GM12801 (cell line): ENCODE results near the gene ROMO1.

Experiments
- TF ChIP-seq, protein P1 (sequence below): IDR thresholded peaks from one replicate; pipeline ENCODE4 v1.5.1; 2011; ENCODE audit warnings: control low read depth; ENCODE audit not compliant: insufficient read length; ENCODE audit errors: extremely low read depth

The ROMO1 gene

DNA sequence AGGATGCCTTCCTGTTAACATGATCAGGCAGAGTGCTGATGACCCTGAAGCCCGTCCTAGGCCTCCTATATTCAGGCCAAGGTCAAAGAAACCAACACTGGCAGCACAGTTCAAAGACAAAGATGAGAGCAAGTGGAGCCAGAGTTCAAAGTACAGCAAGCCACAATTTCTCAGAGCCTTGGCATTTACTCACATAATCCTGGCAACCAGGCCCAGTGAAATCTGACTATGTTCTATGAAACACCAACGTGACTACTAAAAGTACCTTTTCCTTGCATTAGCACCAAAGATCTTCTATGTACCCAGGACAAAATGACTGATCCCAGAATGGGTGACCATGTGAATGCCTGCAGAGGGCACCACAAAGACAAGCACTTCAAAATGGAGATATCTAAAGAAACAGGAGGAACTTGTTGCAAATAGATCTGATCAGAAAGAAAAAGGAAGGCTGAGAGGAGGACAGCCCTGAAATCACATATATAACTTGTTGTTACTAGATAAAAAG lies 3.9 kb upstream of the ROMO1 start:
- TF ChIP-seq, protein P1, sequence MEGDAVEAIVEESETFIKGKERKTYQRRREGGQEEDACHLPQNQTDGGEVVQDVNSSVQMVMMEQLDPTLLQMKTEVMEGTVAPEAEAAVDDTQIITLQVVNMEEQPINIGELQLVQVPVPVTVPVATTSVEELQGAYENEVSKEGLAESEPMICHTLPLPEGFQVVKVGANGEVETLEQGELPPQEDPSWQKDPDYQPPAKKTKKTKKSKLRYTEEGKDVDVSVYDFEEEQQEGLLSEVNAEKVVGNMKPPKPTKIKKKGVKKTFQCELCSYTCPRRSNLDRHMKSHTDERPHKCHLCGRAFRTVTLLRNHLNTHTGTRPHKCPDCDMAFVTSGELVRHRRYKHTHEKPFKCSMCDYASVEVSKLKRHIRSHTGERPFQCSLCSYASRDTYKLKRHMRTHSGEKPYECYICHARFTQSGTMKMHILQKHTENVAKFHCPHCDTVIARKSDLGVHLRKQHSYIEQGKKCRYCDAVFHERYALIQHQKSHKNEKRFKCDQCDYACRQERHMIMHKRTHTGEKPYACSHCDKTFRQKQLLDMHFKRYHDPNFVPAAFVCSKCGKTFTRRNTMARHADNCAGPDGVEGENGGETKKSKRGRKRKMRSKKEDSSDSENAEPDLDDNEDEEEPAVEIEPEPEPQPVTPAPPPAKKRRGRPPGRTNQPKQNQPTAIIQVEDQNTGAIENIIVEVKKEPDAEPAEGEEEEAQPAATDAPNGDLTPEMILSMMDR = no peak

DNA sequence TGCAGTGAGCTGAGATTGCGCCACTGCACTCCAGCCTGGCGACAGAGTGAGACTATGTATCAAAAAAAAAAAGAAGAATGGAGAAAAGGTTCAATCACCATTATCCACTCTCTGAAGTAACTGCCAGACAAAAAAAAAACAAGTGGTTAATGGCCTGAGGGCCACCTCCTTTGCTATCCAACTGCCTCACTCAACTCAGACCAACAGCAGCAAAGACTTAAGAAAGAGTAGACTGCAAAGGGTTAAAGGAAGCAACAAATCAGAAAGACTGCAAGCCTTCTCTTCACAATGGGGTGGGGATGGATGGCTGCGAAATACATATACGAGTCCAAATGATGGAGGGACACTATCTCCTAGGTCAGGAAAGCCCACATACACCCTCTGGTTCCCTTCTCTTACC lies 3.2 kb upstream of the ROMO1 start:
- TF ChIP-seq, protein P1 = no peak

DNA sequence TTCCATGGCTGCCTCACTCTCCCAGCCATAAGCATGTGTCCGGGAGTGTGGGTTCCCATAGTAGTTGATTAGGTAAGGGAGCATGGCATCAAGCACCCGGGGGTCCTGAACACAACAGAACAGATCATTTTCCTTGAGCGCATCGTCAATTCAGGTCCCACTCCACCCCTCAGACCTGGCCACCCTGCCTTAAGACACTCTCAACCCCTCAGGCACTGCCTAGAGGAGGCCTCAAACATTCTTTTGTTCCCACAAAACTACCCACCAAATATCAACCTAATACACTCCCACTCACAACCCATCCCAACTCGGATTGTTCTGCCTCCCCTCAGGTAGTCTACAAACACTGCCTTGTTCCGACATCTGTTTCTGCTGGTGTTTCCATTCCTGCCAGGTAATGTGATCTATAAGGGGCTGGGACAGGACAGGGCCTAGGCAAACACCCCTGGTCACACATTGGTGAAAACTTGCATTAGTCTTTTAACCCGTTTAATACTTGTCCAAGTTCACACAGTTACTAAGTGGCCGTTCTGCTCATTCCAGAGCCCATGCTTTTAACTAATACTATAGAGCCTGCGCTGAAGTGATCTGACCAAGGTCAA lies 1.4 kb upstream of the ROMO1 start:
- TF ChIP-seq, protein P1 = no peak

DNA sequence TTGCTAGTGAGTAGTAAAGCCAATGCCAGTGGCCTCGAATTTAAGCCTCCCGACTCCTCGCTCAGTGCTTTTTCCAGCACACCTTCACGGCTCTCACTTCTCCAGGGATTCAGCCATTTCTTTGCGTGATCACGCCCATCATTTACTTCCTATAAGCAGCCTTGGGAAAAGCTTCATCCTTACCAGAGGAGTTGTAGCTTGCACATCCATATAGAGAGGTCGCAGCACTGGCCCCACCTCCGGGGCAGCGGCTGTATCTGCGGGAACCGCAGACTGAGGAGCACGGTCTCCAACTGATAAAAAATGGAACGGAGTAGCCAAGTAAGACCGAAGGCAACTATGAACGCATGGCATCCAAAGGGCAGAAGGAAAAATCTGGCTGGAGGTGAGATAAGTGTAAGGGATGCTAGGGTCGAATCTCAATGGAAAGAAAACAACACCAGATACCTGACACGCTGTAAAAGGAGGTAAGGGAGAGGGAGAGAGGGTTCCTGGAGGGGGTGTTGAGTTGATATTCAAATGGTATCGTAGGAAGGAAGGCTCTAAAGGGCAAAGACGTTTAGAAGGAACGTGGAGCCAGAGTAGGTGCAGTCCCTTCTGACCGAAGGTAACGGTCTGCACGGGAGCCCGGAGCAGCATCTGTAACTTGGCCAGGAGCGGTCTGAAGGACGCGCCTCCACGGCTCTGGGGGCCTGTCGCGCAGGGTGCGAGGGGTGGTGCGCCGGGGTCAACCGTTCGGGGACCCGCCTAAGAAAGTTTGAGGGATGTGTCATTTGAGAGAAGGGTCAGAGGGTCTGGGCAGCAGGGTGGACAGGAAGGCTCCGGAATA lies 693 bp upstream of the ROMO1 start:
- TF ChIP-seq, protein P1 = no peak

DNA sequence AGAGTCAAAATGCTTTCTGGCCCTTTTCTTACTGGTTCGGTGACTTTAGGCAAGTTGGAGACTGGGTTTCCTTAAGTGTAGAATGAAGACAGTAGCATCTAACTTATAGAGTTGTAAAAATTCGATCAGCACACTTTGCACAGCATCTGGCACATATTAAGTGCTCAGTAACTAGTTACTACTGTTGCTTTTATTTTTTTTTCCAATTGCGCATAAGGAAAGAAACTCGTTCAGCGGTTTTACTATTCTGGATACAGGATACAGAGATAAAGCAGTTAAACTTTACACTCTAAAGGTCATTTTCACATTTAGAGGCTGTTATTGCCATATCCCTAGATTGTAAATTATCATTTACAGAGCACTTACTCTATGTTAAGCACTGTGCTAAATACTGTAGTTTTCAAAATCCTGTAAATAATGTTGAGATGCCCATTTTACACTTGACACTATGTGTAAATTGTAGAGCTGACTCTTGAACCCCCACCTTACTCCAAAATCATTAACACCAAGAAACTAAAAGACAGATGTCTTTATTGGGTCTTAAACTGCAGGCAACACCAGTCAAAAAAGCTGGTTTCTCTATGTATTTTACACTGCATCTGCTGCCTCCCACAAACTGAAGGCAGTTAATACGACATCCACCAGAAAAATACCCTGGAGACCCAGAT lies 886 bp downstream of the ROMO1 start:
- TF ChIP-seq, protein P1 = no peak

DNA sequence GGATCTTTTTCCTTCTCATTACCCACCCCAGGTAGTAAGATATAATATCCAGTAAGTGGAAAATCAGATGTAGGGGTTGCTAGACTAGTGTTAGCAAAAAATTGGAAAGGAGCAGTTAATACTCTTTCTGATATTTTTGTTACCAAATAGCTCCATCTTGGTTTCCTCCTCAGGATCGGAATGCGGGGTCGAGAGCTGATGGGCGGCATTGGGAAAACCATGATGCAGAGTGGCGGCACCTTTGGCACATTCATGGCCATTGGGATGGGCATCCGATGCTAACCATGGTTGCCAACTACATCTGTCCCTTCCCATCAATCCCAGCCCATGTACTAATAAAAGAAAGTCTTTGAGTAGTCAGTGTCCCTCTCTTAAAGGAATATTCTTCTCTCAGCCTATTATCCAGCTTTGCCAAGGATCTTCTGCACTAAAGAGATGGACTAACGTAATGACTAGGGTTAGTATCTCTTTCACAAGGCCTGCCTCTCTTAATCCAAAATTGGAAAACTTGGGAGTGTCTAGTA lies 1.5 kb downstream of the ROMO1 start:
- TF ChIP-seq, protein P1 = no peak

DNA sequence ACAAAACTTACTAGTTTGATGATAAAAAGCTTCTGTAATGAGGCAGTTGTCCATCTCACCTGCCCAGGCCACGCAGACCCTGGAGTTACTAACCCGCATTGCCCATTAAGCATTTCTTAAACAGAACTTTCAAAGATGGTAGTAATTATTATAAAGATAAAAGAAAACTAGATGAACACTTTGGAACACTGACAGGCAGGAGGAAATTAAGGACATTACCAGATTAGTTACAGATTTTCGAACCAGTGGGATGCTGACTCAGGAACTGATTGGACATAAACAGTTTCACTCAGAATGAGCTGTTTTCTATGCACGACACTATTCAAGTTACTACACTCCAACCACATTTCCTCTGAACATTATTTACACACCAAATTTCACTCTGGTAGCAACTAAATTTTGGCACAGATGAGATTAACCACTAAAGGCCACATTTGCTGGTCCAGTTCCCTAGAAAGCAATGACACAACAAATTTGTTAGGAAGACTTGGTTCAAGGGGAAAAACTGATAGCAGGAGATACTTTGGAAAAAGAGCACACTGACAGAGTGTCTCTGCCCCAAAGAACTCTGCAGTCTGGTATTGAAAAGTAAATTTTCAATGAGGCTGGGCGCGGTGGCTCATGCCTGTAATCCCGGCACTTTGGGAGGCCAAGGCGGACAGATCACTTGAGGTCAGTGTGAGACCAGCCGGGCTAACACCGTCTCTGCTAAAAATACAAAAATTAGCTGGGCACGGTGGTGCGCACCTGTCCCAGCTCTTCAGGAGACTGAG lies 3.0 kb downstream of the ROMO1 start:
- TF ChIP-seq, protein P1 = no peak
